ENCODE measurements around the gene ADORA2B.

Gene ADORA2B

DNA sequence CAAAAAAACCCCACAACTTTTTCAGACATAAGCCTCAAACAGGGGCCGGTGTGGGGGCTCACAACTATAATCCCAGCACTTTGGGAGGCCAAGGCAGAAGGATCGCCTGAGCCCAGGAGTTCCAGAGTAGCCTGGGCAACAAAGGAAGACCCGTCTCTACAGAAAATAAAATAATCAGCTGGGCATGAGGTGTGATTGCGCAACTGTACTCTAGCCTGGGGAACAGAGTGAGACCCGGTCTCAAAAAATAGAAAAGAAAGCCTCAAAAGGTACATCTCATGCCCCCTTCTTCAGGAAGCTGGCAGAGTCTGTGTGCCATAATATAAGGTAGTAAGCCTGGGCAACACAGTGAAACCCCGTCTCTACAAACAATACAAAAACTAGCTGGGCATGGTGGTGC, 51.4 kb downstream of the ADORA2B start:
- DNase-seq (ENCODE audit: low spot score) = no peak

GRCh38 chr17:15998031-15998562, 53.2 kb downstream of the ADORA2B start:
- no peak for DNase-seq (ENCODE audit: low spot score)

- DNase-seq (ENCODE audit: low spot score) = peak; percentile 92
Measured at GRCh38 chr17:15999141-15999973, 54.4 kb downstream of the ADORA2B start, which contains the start of the genes TTC19 and ZSWIM7. Gene TTC19, plus strand, starts transcription at chr17:15999824. Its CDS starts 25 bp downstream, at chr17:15999849. Gene ZSWIM7, minus strand, starts transcription at chr17:15999704. Its CDS starts 110 bp downstream, at chr17:15999594.

GRCh38 chr17:15999974-16000827, 55.3 kb downstream of the ADORA2B start:
- no peak for DNase-seq (ENCODE audit: low spot score)

GRCh38 chr17:16001226-16001897, 56.4 kb downstream of the ADORA2B start:
- DNase-seq (ENCODE audit: low spot score) = no peak

- no peak for DNase-seq (ENCODE audit: low spot score)
Measured at GRCh38 chr17:16002708-16003260, 57.9 kb downstream of the ADORA2B start.

DNA sequence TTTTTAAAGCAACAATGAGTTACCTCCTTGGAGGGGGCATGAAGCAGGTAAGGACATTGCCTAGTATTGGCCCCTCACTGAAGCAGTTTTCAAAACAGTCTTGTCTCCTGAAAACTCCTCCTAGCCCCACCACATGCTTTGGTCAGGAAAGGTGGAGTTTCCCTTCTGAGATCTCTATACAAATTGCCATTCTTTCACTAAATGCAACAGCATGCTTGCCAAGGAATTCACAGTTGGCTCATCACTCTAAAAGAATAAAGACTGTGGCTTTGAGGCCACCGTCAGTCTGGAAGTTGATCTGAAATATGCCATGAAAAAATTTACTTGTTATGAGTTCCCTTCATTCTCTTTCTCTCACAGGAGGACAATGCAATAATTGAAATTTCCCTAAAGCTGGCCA, 58.9 kb downstream of the ADORA2B start:
- DNase-seq (ENCODE audit: low spot score) = no peak

DNA sequence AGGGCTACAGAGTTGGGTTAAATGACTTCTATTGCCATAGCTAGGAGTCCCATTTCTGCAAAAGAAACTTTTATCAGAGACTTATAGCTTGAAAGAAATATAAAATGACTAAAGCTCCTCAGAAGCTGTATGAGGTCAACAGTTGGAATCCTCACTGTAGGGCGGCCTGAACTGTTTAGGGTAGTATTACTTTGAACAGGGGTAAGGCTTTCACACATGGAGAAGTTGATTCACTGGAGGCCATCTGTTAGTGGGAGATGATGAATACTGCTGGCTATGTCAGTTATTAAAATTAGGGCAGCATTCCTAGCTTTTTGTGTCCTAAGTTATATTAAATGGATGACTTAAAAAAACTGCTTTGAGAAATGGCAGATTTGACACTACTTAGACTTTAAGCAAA, 60.7 kb downstream of the ADORA2B start:
- no peak for DNase-seq (ENCODE audit: low spot score)

DNA sequence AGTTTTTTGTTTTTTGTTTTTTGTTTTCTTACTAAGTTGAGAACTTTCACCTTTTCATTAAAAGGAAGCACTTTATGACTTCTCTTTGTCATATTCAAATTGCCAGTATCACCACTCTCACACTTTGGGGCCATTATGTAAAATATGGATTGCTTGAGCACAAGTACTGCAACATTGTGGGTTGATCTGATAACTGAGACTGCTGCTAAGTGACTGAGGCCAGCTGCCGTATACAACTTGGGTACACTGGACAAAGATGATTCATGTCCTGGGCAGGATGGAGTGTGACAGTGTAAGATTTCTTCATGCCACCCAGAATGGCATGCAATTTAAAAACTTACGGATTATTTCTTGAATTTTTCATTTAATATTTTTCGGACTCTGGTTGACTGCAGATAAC, 62.5 kb downstream of the ADORA2B start:
- DNase-seq (ENCODE audit: low spot score) = no peak

DNA sequence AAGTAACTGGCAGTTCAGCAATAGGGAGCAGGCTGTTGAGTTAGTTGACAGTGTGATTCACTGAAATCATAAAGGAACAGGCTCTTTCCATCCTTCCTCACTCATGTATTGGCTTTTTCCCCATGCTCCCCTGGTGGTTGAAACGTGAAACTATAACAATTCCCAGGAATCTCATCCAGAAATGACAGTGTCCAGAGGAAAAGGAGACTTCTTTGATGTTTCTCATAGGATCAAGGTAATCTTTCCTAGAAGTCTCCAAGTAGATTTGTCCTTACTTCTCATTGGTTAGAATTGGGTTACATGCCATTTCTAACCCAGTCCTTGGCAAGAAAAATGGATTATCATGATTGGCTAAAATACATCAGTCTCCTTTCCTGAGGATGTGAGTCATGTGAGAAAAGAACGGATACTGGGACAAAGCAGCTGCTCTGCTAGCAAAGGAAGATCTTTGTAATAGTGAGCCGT, 69.0 kb downstream of the ADORA2B start:
- DNase-seq (ENCODE audit: low spot score) = no peak

GRCh38 chr17:16019347-16019746, 74.4 kb downstream of the ADORA2B start:
- DNase-seq (ENCODE audit: low spot score) = no peak

GRCh38 chr17:16023881-16024280, 79.0 kb downstream of the ADORA2B start:
- no peak for DNase-seq (ENCODE audit: low spot score)

DNA sequence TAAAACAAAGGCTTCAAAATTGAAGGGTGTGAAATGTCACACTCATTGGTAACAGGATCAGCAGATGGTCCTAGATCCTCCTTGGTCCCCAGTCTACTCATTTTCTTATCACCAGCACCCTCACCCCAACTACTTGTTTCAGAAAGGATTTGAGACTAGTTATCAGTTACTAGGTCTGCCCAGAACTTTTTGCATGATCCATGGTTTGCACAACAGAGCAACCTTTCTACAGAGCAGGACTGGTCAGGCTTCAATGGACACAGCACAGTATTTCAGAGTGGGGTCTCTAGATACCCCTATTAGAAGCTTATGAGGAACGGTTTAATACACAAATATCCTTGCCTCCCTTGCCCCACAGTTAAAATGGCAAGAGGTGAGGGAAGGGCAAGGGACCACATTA, 80.3 kb downstream of the ADORA2B start:
- DNase-seq (ENCODE audit: low spot score) = no peak
